SK-N-MC (cell line): ENCODE measurements around the gene SLC2A11.

Experiments used
- DNase-seq: peaks from one replicate; pipeline ENCODE4 v3.0.0-alpha.2; 2011; ENCODE audit warnings: low read depth, low spot score
- H3K27ac ChIP-seq: fragments of 200-600 bp; sonication (generic); 2 replicates; pipeline ENCODE4 v1.5.1; 2016; ENCODE audit warnings: mixed run types
- H3K36me3 ChIP-seq: fragments of 200-600 bp; sonication (generic); 2 replicates; pipeline ENCODE4 v1.6.1; 2017; ENCODE audit warnings: antibody characterized with exemption, low read length, mixed read lengths; ENCODE audit not compliant: insufficient read depth
- H3K4me3 ChIP-seq: fragments of 200-600 bp; sonication (generic); 2 replicates; pipeline ENCODE4 v1.5.1; 2016
- H3K9ac ChIP-seq: fragments of 200-600 bp; sonication (generic); 2 replicates; pipeline ENCODE4 v1.8.0; 2017; ENCODE audit warnings: mixed run types, mixed read lengths; ENCODE audit not compliant: insufficient read length
- H3K9me3 ChIP-seq: fragments of 200-600 bp; sonication (generic); 2 replicates; pipeline ENCODE4 v1.6.1; 2017; ENCODE audit warnings: low read depth, mild to moderate bottlenecking, antibody characterized with exemption, low read length, moderate library complexity, mixed read lengths
- EZH2 ChIP-seq: fragments of 200-600 bp; sonication (generic); IDR thresholded peaks from one replicate; pipeline ENCODE4 v1.6.1; 2017; ENCODE audit warnings: antibody characterized with exemption
- FOXP2 ChIP-seq: optimal IDR thresholded peaks from 2 replicates; pipeline ENCODE3; 2011; ENCODE audit warnings: mild to moderate bottlenecking, moderate library complexity; ENCODE audit not compliant: insufficient read depth; ENCODE audit errors: extremely low read length, control extremely low read depth
- POLR2AphosphoS5 ChIP-seq: IDR thresholded peaks from 2 replicates; pipeline ENCODE4 v1.6.1; 2012; ENCODE audit warnings: mild to moderate bottlenecking, low read depth, low read length, borderline replicate concordance

The SLC2A11 gene

GRCh38 chr22:23842599-23842998 lies 15.1 kb upstream of the SLC2A11 start:
- Histone ChIP-seq H3K36me3 (no peaks in the 10 kb centered on the region), H3K4me3 (no peak overlapping the region), H3K27ac (no peak overlapping the region), H3K9ac (no peak overlapping the region), H3K9me3 (no peaks in the 10 kb centered on the region)
- no peak for DNase-seq
- no peak for TF ChIP-seq POLR2AphosphoS5
- TF ChIP-seq EZH2: no peak

- no peak for DNase-seq
- Histone ChIP-seq H3K9ac (no peak overlapping the region), H3K27ac (no peak overlapping the region), H3K4me3 (no peak overlapping the region), H3K9me3 (no peaks in the 10 kb centered on the region), H3K36me3 (no peaks in the 10 kb centered on the region)
- no peak for TF ChIP-seq POLR2AphosphoS5
- TF ChIP-seq EZH2: no peak
- TF ChIP-seq FOXP2: no peak
These were observed 12.9 kb upstream of the SLC2A11 start for GRCh38 chr22:23844739-23845202.

DNA sequence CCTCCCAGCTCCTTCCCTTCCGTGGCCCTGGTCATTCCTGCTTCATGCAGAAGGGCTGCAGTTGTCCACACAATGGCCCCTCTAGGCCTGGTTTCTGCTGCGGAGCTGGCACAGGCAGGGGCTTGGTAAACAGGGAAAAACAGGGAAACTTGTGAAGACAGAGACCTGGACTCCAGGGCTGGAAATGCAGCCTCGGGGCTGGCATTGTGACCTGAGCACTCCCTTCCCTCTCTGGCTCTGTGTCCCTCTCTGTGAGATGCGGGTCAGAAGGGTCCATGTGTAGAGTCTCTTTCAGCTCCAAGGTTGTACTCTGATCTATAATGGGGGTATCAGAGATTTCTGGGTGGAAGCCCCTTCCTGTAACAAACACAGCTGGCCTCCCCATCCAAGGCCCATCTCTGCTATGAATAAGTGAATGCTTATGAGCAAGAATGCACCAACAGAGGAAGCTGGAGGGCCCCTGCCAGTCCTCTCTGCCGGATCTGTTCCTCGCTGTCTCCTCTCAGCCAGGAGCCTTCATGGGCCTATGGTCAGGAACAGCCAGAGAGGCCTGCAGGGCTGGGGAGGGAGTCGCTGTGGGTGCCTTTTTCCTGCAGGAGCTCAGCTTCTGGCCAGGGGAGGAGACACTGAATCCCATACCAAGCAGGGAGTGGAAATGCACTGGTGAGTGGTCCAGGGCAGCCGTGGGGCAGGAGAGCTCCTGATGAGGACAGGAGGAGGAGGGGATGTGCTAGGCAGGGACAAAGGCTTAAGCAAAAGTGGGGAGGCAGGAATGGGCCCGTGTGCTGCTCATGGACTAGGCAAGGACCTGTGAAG lies 12.2 kb upstream of the SLC2A11 start:
- TF ChIP-seq FOXP2: no peak
- no peak for TF ChIP-seq POLR2AphosphoS5
- no peak for TF ChIP-seq EZH2
- DNase-seq: no peak
- H3K9ac ChIP-seq: no peak overlapping the region
- H3K9me3 ChIP-seq: no peaks in the 10 kb centered on the region
- no peak overlapping the region for H3K27ac ChIP-seq
- no peak overlapping the region for H3K4me3 ChIP-seq
- H3K36me3 ChIP-seq: no peaks in the 10 kb centered on the region

- Histone ChIP-seq H3K27ac (no peak overlapping the region), H3K36me3 (no peaks in the 10 kb centered on the region), H3K9me3 (no peaks in the 10 kb centered on the region), H3K9ac (peak overlapping the region; percentile 45), H3K4me3 (no peak overlapping the region)
- TF ChIP-seq FOXP2 (no peak), POLR2AphosphoS5 (no peak), EZH2 (no peak)
- no peak for DNase-seq
These were observed 11.6 kb upstream of the SLC2A11 start for GRCh38 chr22:23846081-23846469.

DNA sequence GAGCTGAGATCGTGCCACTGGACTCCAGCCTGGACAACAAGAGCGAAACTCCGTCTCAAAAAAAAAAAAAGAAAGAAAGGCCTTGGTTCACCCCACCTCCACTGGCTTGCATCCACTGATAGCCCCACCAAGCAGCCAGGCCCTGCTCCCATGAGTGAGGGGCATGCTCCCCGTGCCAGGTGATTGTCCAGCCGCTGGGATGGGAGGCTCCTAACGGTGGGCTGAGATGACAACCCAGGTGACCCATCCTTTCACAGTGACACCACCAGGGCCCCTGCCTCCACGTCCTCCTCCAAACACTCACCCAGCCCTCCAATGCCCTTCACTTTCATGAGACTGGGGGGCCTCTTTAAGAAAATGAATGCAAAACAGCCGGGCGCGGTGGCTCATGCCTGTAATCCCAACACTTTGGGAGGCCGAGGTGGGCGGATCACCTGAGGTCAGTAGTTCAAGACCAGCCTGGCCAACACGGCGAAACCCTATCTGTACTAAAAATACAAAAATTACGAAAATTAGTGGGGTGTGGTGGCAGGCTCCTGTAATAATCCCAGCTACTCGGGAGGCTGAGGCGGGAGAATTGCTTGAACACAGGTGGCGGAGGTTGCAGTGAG lies 10.3 kb upstream of the SLC2A11 start:
- Histone ChIP-seq H3K9me3 (no peaks in the 10 kb centered on the region), H3K9ac (no peak overlapping the region), H3K36me3 (no peaks in the 10 kb centered on the region), H3K4me3 (no peak overlapping the region), H3K27ac (no peak overlapping the region)
- no peak for TF ChIP-seq POLR2AphosphoS5
- TF ChIP-seq FOXP2: no peak
- TF ChIP-seq EZH2: no peak
- no peak for DNase-seq

DNA sequence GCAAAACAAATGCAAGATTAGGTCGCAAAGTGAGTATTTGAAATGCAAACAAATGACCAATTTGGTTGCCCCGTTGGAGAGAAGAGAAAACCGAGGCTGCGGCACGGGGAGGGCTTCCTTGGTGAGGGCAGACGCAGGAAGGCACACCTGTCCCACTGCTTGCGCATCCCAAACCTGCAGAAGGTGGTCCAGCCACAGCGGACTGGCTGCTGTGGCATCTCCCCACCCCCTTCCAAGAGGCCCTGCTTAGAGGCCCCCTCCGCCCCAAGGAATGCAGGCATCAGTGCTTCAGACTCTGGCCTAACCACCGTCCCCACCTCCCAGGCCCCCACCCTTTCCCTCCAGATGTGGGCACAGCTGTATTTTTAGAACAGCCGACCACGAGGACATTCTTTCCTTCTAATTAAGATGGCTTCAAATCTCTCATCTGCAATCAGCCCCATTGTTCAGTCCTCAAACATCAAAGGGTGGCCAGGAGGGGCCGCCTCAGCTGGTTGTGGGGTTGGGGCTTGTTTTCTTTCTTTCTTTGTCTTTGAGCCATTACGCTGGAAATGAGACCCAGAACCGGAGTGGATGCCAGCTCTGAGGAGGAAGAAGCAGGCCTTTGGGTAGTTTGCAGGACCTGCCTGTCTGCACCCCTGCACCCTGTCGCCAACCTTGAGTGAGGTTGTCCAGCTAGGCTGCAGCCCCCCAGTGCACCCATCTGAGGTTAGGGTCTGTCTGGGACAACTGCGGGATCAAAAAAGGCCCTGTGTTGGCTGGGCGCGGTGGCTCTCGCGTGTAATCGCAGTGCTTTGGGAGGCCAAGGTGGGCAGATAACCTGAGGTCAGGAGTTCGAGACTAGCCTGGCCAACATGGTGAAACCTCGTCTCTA lies 9.4 kb upstream of the SLC2A11 start:
- H3K4me3 ChIP-seq: no peak overlapping the region
- no peak for TF ChIP-seq POLR2AphosphoS5
- no peak overlapping the region for H3K27ac ChIP-seq
- no peak overlapping the region for H3K9ac ChIP-seq
- H3K9me3 ChIP-seq: no peaks in the 10 kb centered on the region
- no peak for DNase-seq
- no peaks in the 10 kb centered on the region for H3K36me3 ChIP-seq

DNA sequence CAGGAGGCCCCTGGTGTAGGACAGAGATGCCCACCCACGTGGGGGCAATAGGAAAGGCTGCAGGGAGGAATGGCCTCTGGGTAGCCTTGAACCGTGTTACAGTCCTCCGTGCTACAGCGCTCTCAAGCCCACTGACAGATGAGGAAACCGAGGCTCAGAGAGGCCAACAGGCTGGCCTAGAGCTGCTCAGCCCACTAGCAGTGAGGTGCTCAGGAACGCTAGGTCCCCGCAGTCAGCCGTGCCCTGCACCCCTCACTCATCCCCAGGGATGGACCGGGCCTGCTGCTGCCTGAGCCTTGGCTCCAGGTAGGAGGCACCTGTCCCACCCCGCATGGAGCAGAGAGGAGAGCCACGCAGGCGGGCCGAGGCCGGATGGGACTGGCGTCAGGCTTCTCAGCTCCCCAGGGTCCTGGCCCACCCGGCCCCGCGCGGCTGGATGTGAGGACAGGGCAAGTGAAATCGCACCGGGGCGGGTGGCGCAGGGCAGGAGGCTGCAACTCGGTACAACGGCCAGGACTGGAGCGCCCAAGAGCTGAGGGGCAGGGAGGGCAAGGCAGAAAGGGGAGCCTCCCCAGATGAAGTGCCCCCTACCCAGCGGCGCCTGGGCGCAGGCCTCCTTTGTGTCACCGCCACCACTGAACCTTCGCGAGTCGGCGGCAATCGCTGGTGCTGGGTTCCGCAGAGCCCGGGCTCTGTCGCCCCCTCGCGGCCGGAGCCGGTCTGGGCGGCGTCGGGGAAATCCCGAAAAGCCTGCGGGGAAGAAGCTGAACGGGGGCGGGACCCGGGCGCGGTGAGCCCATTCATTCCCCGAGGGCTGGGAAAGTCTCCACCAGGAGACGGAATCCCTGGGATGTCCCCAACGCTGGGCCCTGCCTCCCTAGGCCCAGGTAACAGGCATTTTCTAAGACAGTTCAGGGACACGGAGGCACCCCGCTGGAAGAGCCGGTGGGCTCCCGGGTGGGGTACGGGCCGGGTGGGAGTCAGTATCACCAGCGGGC lies 8.4 kb upstream of the SLC2A11 start:
- H3K9me3 ChIP-seq: no peaks in the 10 kb centered on the region
- H3K36me3 ChIP-seq: no peaks in the 10 kb centered on the region
- DNase-seq: no peak
- no peak overlapping the region for H3K4me3 ChIP-seq
- H3K9ac ChIP-seq: no peak overlapping the region
- TF ChIP-seq EZH2 (no peak), FOXP2 (no peak), POLR2AphosphoS5 (no peak)
- no peak overlapping the region for H3K27ac ChIP-seq

DNA sequence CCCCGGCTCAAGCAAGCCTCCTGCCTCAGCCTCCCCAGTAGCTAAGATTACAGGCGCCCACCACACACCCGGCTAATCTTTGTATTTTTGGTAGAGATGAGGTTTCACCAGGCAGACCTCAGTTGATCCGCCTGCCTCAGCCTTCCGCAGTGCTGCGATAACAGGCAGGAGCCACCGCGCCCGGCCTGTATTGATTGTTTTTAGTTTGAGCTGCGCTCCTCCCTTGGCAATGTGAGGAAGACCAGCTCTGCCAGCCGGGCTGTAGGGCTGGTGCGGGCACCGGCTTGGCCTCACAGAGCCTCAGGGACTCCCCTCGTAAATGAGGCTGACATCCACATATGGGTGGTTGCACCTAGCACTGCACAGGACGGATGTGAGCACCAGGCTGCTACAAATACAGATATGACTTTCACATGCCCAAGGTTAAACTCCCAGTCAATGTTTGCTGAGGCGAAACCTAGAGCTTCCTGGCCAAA lies 7.5 kb upstream of the SLC2A11 start:
- H3K27ac ChIP-seq: no peak overlapping the region
- no peak for DNase-seq
- H3K9ac ChIP-seq: no peak overlapping the region
- H3K9me3 ChIP-seq: no peaks in the 10 kb centered on the region
- no peak for TF ChIP-seq FOXP2
- no peak for TF ChIP-seq EZH2
- TF ChIP-seq POLR2AphosphoS5: no peak
- H3K4me3 ChIP-seq: no peak overlapping the region
- H3K36me3 ChIP-seq: no peaks in the 10 kb centered on the region
